A172 (cell line): ENCODE results near the gene F2. TPM values are rescaled to one million over a fixed set of nuclear protein-coding genes. Genes with fewer than 3 reads are reported as not detected.

Source experiments
- DNase-seq: peaks from one replicate; pipeline ENCODE4 v3.0.0-alpha.2; 2015; ENCODE audit warnings: low spot score
- total RNA-seq: library from RNA; depleted of rRNA; stranded (reverse); fragments of >200 nt; shearing (Covaris generic); gene quantifications from 2 replicates; pipeline ENCODE4 v1.2.3, GENCODE V29; 2014

Gene F2
- total RNA-seq, 1 experiment from 2014 or later, result not detected

- DNase-seq, result no peak
These were observed 34.6 kb upstream of the F2 start for GRCh38 chr11:46684367-46684766.

GRCh38 chr11:46686886-46687795, 31.9 kb upstream of the F2 start:
- peak; percentile 51 for DNase-seq

- no peak for DNase-seq
These were observed 28.3 kb upstream of the F2 start for GRCh38 chr11:46690702-46691101.

GRCh38 chr11:46692450-46692849, 26.6 kb upstream of the F2 start:
- no peak for DNase-seq

GRCh38 chr11:46693597-46694012, 25.4 kb upstream of the F2 start:
- peak; percentile 89 for DNase-seq

GRCh38 chr11:46694072-46694471, 24.9 kb upstream of the F2 start:
- DNase-seq, result peak; percentile 76

- DNase-seq, result no peak
These were observed 24.4 kb upstream of the F2 start for GRCh38 chr11:46694607-46695006.

- no peak for DNase-seq
These were observed 23.4 kb upstream of the F2 start for GRCh38 chr11:46695345-46696211.

GRCh38 chr11:46696212-46696558, 22.8 kb upstream of the F2 start:
- DNase-seq, result no peak

- DNase-seq, result peak; percentile 38
These were observed 21.7 kb upstream of the F2 start for GRCh38 chr11:46697303-46697702.

- DNase-seq, result no peak
These were observed 21.3 kb upstream of the F2 start for GRCh38 chr11:46697723-46698122.

- no peak for DNase-seq
These were observed 20.4 kb upstream of the F2 start for GRCh38 chr11:46698597-46698996.

GRCh38 chr11:46700241-46701077, 18.6 kb upstream of the F2 start, which contains the start of the genes ARHGAP1 and ZNF408:
Gene ARHGAP1 (minus strand): TSS chr11:46700619. CDS start chr11:46696107, 4,512 bp downstream.
Gene ZNF408 (plus strand): TSS chr11:46701031. CDS start chr11:46701048, 17 bp downstream.
- peak; percentile 98 for DNase-seq

- no peak for DNase-seq
These were observed 17.8 kb upstream of the F2 start for GRCh38 chr11:46701078-46701654.

GRCh38 chr11:46705070-46705688, 13.8 kb upstream of the F2 start:
- no peak for DNase-seq

- no peak for DNase-seq
These were observed 12.1 kb upstream of the F2 start for GRCh38 chr11:46706886-46707285.

GRCh38 chr11:46709351-46709750, 9.7 kb upstream of the F2 start:
- peak; percentile 38 for DNase-seq

- DNase-seq, result peak; percentile 99
These were observed 8.2 kb upstream of the F2 start for GRCh38 chr11:46710821-46711269.

GRCh38 chr11:46711303-46711702, 7.7 kb upstream of the F2 start:
- peak; percentile 34 for DNase-seq

GRCh38 chr11:46712874-46713576, 6.0 kb upstream of the F2 start:
- no peak for DNase-seq
